HG02623 (cell line): ENCODE results near the gene KIAA0319L.

Source experiments
- ATAC-seq: cut with Tn5 transposase; IDR thresholded peaks from one replicate; pipeline ENCODE4 v1.9.1; 2021; ENCODE audit warnings: moderate library complexity; ENCODE audit not compliant: unreplicated experiment

Gene KIAA0319L

GRCh38 chr1:35449334-35450008, 107.7 kb downstream of the KIAA0319L start:
- ATAC-seq: no peak

- no peak for ATAC-seq
Observed at GRCh38 chr1:35448344-35448801, 108.8 kb downstream of the KIAA0319L start.

DNA sequence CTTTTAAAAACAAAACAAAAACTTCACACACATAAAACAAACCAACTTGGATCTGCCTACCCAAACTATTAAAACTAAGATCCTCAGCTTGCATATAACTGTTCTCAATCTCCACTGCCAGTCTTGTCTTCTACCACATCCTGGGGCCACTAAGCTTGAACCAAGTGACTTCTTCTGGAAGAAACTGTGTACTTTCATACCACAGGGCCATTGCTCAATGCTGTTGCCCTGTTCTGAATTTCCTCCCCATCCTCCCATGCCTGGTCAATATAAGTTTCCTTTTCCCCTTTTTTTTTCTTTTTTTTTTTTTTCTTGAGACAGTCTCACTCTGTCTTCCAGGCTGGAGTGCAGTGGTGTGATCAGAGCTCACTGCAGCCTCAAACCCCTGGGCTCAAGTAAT, 109.9 kb downstream of the KIAA0319L start:
- no peak for ATAC-seq

DNA sequence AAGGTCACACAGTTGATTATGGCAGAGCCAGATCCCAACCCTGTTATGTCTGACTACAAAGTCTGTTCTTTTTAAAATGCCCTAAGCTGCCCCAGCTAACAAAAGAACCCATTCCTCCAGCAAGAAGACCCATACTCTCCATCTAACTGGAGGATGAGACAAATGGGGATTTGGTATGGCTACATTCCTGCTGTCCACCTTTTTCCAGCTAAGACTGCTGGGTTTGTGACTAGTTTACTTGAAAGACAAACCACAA, 112.8 kb downstream of the KIAA0319L start:
- ATAC-seq: no peak

DNA sequence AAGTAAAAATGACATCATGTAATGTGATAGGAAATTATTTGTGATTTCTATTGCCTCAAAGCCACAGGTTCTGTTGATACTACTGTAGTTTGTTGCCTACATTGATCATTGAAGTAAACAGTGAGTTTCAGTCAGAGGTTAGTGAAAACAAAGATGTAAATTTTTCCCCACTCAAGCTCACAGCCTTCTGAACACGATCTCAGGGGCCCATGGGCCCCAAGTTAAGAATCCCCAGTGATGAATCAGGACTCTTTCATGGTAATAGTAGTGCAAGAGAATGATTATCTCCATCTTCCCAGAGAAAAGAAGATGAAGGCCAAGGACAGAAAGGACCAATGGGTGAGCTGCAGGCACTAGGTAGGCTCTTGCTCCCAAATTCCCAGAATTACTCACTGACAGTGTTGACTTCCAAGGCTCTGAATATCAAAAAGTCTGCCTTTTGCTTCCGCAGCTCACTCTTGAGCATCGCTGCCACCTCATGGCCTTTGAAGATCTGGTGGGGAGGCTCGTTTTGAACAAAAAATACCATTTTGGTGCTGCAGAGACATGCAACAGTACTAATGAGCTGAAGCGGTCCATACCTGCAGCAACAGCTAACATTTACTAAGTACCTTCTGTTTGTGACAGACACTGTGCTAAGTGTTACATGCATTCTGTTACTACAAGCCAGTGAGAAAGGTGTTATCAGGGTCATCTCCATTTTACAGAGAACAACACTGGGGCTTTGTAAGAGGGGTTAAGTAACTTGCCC, 113.3 kb downstream of the KIAA0319L start:
- ATAC-seq: no peak

GRCh38 chr1:35442734-35443133, 114.5 kb downstream of the KIAA0319L start:
- no peak for ATAC-seq

GRCh38 chr1:35441926-35442579, 115.2 kb downstream of the KIAA0319L start:
- ATAC-seq: no peak

GRCh38 chr1:35439626-35440025, 117.6 kb downstream of the KIAA0319L start:
- ATAC-seq: no peak

DNA sequence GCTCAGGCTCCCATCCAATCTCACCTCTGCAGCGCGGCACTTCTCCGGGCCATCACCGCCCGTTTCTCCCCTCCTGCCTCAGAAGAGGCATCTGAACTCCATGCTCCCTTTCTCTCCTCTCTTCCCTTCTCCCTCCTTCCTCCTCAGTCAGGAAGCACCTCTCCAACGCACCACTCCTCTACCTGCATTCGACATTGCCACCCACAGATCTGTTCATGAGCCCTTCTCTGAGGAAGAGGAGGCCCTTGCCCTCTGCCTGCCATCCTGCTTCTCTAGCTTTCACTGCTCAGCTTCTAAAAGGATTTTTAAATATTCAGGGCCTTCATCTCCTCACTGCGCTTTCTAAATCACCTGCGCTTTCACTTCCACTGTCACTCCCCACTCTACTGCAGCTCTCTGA, 120.0 kb downstream of the KIAA0319L start:
- no peak for ATAC-seq

- ATAC-seq: no peak
Observed at GRCh38 chr1:35436078-35436477, 121.1 kb downstream of the KIAA0319L start.

- ATAC-seq: no peak
Observed at GRCh38 chr1:35434703-35435102, 122.5 kb downstream of the KIAA0319L start.

- ATAC-seq: no peak
Observed at GRCh38 chr1:35433714-35434113, 123.5 kb downstream of the KIAA0319L start.

DNA sequence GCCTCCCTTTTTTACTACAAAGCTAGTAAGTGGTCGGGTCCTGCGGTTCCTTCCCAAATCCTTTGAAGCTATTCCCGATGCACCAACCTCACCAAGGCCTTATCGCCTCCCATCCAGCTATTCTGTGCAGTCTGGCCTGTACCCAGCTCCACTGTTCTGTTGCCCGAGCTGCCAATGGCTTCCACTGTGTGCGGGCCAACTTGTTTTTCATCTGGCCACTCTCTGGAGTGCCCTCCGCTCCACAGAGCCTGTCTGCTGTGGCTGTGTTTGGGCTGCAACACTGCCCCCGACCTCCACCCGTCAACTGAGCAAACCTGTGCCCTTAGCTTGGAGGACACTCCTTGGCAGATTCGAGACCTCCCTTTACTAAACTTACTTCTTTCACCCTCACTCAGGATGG, 125.0 kb downstream of the KIAA0319L start:
- no peak for ATAC-seq

- no peak for ATAC-seq
Observed at GRCh38 chr1:35431173-35431599, 126.0 kb downstream of the KIAA0319L start.

GRCh38 chr1:35430762-35431161, 126.4 kb downstream of the KIAA0319L start:
- no peak for ATAC-seq

- ATAC-seq: no peak
Observed at GRCh38 chr1:35428360-35428759, 128.8 kb downstream of the KIAA0319L start.

DNA sequence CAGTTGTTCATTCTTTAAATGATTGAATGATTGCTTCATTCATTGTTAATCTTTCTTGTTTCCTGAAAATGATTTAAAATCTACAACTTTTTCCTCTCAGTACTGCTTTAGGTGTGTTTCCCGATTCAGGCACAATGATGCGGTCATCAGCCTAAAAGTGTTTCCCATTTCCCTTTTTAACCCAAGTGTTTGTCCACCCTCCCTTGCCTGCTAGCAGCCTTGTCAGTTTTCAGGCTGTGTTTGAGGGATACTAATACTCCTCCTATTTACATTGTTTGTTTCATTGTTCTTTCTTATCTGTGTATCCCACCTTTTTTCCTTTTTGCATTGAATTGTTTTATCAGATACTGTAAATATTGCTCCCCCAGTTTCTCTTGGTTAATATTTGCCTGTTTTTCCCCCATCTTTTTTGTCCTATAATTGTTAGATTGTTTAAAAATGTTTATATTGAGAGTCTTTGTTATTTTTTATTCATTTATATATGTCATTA, 131.1 kb downstream of the KIAA0319L start:
- ATAC-seq: no peak

DNA sequence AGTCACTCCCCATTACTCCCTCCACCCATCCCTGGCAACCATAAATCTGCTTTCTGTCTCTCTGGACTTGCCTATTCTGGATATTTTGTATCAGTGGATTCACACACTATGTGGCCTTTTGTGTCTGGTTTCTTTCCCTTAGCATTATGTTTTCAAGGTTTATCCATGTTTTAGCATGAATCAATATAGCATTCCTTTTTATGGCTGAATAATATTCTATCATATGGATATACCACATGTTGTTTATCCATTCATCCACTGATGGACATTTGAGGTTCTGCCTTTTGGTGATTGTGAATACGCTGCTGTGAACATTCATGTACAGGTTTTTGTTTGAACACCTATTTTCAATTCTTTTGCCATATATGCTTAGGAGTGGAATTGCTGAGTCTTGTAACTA, 148.3 kb downstream of the KIAA0319L start:
- no peak for ATAC-seq

- ATAC-seq: no peak
Observed at GRCh38 chr1:35407743-35408142, 149.5 kb downstream of the KIAA0319L start.

DNA sequence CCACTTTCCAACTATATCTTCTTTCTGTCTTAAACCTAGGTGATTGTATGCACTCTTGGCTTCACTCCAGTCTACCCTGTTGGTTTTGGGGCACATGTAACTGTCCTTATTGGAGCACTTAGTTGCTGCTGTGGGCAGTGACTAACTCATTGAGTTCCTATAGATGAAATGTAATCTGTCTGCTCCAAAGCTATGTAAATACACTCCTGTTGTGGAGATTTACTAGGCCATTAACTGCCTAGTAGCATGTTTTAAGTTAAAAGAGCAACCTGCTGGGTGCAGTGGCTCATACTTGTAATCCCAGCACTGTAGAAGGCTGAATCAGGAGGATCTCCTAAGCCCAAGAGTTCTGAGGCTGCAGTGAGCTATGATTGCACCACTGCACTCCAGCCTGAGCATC, 151.1 kb downstream of the KIAA0319L start:
- ATAC-seq: no peak

DNA sequence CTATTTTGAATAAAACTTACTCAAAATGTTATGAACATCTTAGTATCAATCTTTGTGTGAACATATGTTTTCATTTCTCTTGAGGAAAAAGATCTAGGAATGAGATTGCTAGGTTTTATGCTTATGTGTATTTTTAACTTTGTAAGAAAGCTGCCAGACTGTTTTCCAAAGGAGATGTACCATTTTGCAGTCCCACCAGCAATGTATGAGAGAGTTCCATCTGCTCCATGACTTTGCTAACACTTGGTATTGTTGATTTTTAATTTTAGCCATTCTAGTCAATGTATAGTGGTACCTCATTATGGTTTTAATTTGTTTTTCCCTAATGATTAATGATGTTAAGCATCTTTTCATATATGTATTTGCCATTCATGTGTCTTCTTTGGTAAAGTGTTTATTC, 156.2 kb downstream of the KIAA0319L start:
- ATAC-seq: no peak

DNA sequence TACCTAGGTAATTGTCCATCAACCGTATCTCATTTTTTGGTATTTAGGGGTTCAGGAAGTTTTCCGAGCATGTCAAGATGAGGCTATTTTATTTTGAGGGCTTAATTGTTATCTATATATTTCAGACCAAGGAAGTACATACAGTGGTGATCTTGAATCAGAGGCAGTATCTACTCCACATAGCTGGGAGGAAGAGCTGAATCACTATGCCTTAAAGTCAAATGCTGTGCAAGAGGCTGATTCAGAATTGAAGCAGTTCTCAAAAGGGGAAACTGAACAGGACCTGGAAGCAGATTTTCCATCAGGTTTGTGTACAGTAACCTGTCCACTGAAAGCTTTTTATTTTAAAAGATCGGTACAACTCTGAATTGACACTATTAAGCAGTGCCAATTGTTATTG, 158.5 kb downstream of the KIAA0319L start:
- no peak for ATAC-seq
